Esophagus muscularis mucosa (tissue), 4 donors: ENCODE data around the gene TEX44.
"Not testable (repeated sequence)": the region's sequence is repeated elsewhere in the genome, so short reads cannot be mapped to it uniquely, and the experiment has no call there.

Experiments
- EP300 ChIP-seq: sonication (generic); formaldehyde crosslinking; IDR thresholded peaks from one replicate; pipeline ENCODE4 v1.6.1; 2017; ENCODE audit warnings: antibody characterized with exemption
- POLR2A ChIP-seq: fragments of 450-650 bp; IDR thresholded peaks from one replicate; pipeline ENCODE4 v1.6.1; 2017; ENCODE audit warnings: antibody characterized with exemption, moderate library complexity, mild to moderate bottlenecking, low read depth
- POLR2AphosphoS5 ChIP-seq, 2 donors: sonication (generic); formaldehyde crosslinking; IDR thresholded peaks; one replicate each; pipeline ENCODE4 v1.6.1; 2017; ENCODE audit warnings: antibody characterized with exemption in 2 of 2
- TF ChIP-seq, protein P1 (sequence below), 3 experiments: fragments of 200-600 bp in 2 of 3; fragments of 450-650 bp in 1 of 3; sonication (generic) in 2 of 3; IDR thresholded peaks; one replicate each; pipeline ENCODE4 v1.5.1; 2017 to 2019; ENCODE audit warnings: antibody characterized with exemption in 3 of 3, mild to moderate bottlenecking in 2 of 3, moderate library complexity in 1 of 3

DNA sequence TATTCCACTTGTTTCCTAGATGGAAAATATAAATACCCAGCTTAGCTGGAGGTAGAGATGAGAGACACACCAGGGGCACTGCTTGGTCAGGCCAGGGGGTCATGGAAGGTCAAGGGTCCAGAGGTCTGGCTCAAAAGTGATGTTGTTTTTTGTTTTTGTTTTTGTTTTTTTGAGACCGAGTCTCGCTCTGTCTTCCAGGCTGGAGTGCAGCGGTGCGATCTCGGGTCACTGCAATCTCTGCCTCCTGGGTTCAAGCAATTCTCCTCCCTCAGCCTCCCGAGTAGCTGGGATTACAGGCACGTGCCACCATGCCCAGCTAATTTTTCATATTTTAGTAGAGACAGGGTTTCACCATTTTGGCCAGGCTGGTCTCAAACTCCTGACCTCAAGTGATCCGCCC lies 36.2 kb upstream of the TEX44 start:
- not testable (repeated sequence) for TF ChIP-seq EP300; POLR2A; POLR2AphosphoS5 (IDR thresholded peaks at IDR 0.05)
- TF ChIP-seq, protein P1, sequence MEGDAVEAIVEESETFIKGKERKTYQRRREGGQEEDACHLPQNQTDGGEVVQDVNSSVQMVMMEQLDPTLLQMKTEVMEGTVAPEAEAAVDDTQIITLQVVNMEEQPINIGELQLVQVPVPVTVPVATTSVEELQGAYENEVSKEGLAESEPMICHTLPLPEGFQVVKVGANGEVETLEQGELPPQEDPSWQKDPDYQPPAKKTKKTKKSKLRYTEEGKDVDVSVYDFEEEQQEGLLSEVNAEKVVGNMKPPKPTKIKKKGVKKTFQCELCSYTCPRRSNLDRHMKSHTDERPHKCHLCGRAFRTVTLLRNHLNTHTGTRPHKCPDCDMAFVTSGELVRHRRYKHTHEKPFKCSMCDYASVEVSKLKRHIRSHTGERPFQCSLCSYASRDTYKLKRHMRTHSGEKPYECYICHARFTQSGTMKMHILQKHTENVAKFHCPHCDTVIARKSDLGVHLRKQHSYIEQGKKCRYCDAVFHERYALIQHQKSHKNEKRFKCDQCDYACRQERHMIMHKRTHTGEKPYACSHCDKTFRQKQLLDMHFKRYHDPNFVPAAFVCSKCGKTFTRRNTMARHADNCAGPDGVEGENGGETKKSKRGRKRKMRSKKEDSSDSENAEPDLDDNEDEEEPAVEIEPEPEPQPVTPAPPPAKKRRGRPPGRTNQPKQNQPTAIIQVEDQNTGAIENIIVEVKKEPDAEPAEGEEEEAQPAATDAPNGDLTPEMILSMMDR (IDR thresholded peaks at IDR 0.05): not testable (repeated sequence)
